Brain pericyte (primary cell): Measurements from ENCODE around the gene MUCL3.
"Not testable (repeated sequence)": the region's sequence is repeated elsewhere in the genome, so short reads cannot be mapped to it uniquely, and the experiment has no call there.

Experiments used
- DNase-seq: peaks from one replicate; pipeline ENCODE4 v3.0.0-alpha.2; 2012; ENCODE audit warnings: low read depth, low spot score

The MUCL3 gene

DNA sequence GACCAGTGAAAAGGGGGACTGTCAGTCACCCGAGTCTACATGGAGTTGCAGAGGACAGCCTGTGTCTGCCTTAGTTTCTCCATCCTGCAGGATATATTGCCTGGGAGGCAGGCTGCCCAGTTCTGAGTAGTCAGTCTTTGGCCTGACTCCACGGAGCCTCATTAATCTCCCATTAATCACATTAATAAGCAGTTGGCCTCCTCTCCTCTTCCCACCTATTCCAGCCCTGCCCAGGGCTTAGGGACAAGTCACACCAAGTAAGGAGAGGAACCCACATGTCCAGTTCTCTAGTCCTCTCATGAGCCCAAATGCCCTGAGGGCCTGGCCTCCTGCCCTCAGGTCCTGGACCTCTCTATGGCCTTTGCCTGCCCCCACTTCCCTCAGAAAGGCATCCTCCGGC, 1.3 kb upstream of the MUCL3 start:
- no peak for DNase-seq

DNA sequence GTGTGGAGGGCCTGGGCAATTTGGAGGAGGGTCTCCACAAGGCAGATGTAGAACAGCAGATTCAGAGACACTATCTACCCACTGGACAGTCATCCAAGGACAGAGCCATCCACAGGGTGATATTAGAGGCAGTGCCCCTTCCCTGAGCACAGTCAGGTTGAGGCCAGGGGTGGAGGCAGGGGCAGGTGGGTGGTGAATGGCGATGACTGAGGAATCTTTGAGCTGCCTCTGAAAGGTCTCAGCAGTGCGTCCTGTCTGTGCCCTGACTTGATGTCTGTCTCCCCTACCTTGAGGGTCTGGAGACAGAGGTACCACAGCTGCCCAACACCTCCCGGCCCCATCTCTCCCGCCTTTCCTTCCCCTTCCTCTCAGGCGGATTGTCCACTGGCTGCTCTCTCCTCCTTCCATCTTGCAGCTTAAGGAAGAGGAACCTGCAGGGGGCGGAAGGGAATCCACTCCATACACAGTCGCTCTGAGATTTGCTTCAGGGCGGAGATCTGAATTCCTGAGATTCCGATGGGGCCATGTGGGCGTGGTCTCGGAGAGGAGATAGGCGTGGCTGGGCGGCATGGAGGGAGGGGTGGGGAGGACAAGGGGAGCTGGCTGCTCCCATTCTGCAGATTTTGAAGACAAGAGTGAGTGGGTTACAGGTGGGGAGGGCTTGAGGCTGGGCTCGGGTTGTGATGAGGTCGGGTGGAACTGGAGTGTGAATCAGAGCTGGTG, 1.7 kb downstream of the MUCL3 start:
- no peak for DNase-seq

DNA sequence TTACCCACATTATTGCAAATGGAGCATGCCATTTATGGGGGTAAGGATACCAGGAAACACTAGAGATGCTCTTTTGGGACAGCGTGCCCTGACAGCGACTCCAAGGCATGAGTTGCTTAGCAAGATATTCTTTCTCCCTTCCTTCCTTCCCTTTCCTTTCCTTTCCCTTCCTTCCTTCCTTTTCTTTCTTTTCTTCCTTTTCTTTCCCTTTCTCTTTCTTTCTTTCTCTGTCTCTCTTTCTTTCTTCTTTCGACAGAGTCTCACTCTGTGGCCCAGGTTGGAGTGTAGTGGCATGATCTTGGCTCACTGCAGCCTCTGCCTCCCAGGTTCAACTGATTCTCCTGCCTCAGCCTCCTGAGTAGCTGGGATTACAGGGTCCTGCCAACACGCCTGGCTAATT, 3.3 kb downstream of the MUCL3 start:
- no peak for DNase-seq

DNA sequence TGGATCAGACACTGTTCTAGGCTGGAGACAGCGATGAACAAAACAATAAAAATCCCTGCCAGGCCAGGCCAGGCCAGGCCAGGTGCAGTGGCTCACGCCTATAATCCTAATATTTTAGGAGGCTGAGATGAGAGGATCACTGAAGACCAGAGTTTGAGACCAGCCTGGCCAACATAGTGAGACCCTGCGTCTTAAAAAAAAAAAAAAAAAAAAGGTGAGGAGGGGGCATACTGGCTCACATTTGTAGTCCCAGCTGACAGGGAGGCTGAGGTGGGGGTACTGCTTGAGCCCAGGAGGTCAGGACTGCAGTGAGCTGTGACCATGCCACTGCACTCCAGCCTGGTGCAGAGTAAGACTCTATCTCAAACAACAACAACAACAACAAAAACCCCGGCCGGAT, 4.5 kb downstream of the MUCL3 start:
- no peak for DNase-seq

DNA sequence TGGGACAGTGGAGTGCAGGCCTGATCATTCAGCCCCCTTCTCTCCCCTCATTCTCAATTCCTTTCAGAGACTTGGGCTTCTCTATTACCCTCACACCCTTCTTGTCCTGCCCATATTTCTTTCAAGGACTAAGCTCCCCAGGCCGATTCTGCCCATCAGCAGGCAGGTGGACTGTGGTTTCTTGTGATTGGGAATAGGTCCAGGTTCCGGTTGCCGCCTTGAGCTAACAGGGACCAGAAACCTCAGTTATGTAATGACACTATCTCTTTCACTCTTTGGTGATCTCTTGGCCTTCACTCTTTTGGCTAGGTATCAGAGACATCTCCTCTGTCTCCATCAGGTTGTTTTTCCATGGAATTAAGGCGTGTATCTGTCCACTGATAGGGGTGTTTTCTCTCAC, 6.5 kb downstream of the MUCL3 start:
- DNase-seq, result no peak

DNA sequence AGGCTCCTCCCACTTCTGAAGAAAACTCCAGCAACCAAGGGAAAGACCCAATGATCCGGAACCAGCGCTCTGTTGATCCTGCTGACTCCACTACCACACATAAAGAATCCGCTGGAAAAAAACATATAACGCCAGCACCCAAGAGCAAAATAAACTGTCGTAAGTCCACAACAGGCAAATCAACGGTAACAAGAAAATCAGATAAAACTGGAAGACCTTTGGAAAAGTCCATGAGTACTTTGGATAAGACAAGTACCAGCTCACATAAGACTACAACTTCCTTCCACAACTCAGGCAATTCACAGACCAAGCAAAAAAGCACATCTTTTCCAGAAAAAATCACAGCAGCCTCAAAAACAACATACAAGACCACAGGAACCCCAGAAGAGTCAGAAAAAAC, 8.0 kb downstream of the MUCL3 start:
- no peak for DNase-seq

DNA sequence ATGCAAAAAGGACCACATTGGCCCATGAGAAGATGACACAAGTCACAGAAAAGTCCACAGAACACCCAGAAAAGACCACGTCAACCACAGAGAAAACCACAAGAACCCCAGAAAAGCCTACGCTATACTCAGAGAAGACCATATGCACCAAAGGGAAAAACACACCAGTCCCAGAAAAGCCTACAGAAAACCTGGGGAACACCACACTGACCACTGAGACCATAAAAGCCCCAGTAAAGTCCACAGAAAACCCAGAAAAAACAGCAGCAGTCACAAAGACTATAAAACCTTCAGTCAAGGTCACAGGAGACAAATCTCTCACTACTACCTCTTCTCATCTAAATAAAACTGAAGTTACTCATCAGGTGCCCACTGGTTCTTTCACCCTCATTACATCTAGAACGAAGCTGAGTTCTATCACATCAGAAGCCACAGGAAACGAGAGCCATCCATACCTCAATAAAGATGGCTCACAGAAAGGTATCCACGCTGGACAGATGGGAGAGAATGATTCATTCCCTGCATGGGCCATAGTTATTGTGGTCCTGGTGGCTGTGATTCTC, 11.2 kb downstream of the MUCL3 start:
- DNase-seq, result no peak

DNA sequence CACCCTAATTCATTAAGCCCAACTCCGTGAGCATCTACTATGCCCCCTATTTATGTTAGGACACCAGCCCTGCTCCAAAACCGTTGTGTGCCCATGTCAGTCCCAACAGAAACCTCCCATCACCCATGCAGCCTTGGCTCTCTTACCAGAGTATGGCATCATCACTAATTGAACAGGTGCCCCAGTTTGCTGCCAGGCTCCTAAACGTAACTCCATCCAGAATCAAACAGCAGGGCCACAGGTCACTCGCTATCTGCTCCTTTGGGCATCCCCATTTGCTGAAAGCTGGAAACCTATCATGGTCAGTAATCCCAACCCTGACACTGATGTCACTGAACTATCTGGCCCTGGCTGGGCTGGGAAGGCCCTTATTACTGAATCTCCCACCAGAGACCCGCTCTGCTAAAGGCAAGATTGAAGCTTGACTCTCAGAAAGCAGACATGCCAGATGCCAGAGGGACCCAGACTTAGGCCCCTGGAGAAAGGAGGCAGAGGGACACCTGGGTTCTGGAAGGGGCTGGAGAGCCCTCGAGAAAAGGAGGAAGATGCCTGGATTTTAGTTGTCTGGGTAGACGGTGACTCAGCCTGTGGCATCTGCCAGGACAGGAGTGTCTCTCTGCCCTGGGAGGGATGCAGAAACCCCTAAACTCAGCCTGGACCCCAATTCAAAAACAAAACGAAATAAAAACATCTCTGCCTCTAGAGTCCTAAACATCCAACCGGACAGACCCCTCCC, 14.0 kb downstream of the MUCL3 start:
- DNase-seq, result no peak

DNA sequence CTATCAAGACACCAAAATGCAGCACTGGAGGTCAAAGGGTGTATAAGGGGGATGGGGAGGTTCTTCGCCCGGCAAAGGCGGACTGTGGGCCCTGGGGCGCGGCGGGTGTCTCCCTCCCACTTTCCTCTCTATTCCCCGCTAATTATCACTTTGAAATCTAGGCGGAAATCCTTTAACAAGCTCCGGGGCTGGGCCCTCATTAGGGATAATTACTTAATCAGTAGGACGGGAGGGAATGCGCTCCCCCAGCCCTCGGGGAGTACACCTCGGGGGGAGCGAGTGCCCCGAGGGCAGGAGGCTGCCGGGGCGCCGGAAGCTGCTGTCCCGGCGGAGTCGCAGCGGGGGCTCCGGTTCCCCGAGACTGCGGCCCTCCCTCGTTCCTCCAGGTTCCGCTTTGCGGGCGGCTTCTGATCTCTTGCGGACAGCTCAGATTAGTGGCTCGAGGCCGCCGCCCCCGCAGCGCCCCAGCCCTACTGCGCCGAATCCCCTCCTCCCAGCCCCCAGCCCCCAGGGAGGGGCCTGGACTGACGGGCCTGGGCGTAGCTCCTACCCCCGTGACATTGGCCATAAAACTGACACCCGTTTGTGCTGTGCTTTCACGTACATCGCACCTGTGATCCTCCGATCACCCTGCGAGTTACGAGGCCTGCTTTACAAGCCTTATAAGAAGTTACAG, 14.7 kb downstream of the MUCL3 start:
- DNase-seq, result no peak

DNA sequence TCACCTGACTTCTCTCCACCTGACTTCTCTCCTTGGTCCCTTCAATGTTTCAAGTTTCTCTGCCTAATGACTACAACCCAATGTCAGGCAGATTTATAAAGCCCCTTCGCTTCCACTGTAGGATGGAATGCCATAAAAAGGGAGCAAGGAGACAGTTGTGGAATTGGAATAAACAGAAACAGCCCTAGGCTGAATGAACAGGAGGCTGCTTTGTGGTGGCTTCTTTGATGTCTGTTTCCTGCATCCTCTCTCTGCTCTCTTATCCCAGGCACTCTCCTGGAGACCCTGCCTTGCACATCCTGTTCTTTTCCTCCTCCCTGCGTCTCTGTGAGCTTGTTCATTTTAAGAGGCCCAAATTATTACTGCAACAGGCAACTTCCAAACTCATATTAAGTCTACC, 16.9 kb downstream of the MUCL3 start:
- DNase-seq, result no peak

DNA sequence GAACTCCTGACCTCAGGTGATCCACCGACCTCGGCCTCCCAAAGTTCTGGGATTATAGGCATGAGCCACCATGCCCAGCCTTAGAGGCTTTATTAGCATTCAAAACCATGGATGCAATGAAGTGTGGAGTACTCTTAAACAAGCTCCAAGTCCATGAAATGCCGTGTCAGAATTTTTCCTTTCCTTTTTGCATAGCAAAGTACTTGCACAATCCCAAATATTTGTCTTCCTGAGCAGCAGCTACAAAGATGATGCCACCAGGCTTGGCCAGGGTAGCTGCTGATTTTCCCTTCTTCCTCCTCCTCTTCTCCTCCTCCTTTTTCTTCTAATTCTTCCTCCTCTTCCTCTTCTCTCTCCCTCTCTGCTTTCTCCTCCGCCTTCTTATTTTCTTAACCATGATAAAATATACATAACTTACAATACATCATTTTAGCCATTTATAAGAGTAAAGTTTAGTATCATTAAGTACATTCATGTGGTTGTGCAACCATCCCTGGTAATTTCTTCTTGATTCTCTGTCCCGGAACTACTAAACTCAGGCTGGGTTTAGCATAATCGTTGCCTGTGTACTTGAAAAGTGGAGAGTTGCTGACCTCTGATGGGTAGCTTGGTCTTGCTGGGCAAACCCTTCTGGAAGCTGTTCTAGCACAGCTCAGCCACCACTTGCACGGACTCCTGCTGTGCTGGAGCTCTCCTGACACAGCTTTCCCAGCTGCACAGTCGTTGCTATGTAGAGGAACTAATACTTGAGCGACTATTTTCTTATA, 20.3 kb downstream of the MUCL3 start:
- peak; percentile 20 for DNase-seq

DNA sequence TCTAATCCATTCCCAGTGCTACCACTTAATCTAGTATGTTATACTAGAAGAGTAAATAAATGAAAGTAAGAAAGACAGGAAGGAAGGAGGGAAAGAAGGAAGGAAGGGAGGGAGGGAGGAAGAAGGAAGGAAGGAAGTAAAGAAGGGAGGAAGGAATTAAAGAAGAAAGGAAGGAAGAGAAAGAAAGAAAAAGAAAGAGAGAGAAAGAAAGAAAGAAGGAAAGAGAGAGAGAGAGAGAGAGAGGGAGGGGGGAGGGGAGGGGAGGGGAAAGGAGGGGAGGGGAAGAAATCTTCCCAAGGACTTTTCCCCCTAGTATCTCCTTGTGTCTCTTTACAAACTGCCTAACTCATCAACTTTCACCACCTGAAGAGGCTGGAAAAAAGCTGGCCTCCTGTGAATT, 21.9 kb downstream of the MUCL3 start:
- DNase-seq, result no peak

DNA sequence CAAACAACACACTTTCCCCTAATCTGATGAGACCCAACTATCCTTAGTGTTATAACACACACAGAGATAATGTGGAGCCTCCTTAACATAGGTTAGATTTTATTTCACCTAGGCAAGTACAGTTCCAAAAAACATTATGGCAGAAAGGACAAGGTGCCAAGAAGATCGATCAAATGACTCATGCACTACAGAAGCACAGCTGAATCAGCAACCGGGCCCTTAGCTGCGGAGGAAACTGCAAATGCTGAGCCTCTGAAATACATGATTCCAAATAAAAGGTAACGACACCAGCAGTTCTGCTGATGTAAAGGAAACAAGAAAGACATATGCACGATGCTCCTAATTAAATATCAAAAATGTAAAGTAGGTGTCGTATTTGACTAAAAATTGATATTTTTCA, 22.9 kb downstream of the MUCL3 start:
- no peak for DNase-seq

DNA sequence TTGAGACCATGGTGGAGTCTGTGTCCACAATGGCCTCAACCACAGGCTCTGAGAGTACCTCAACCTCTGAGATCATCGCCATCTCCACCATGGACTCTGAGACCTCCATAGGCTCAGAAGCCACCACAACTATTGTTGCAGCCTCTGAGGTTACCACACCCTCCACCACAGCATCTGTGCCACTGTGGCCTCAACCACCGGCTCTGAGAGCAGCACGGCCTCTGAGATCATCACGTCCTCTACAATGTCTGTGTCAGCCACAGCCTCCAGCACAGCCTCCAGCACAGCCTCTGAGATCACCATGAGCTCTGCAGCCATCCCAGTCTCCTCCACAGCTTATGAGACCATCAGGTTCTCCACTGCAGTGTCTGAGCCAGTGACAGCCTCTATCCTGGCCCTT, 23.3 kb downstream of the MUCL3 start:
- no peak for DNase-seq

DNA sequence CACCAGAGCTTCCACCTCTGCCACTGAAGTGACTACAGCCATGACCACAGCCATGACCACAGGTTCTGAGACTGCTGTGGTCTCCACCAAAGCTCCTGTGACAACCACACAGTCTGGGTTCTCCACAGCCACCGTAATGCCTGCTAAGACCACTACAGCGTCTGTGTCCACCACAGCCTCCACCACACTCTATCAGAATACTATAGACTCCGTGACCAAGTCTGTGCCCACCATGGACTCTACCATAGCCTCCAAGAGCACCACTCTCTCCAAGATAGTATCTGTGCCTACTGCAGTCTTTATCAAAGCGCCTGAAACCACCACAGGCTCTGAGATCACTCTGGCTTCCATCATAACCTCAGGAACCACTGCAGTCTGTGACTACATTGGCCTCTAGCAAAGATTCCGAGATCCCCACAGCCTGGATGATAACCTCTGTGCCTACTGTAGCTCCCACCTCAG, 24.4 kb downstream of the MUCL3 start:
- no peak for DNase-seq

DNA sequence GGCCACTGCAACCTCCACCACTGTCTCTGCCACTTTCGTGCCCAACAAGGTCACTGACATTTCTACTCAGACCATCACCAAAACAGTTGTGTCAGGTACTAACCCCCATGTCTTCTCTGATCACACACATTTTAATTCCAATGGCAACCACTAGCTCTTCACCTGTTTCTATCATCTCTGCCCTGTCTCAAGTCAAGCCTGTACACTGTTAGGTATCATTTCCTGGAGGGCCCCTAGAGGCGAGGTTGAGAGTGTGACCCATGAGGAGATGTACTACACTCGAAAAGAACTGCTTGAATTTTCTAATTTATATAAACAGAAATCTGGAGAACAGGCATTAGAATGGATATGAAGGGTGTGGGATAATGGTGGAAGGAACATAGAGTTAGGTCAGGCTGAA, 25.4 kb downstream of the MUCL3 start:
- DNase-seq, result no peak

DNA sequence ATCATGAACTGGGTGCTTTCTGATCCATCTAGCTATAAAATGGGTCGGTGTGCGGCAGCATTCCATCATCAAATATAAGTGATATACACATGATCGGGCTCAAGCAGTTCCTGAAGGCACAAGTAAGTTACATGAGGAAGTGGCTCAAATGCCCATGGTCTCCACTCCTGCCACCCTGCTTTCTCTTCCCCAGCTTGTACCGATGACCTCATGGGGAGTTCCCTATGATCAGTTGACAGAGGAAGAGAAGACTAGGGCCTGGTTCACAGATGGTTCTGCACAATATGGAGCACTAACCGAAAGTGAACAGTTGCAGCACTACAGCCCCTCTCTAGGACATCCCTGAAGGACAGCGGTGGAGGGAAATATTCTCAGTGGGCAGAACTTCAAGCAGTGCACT, 28.4 kb downstream of the MUCL3 start:
- not testable (repeated sequence) for DNase-seq

DNA sequence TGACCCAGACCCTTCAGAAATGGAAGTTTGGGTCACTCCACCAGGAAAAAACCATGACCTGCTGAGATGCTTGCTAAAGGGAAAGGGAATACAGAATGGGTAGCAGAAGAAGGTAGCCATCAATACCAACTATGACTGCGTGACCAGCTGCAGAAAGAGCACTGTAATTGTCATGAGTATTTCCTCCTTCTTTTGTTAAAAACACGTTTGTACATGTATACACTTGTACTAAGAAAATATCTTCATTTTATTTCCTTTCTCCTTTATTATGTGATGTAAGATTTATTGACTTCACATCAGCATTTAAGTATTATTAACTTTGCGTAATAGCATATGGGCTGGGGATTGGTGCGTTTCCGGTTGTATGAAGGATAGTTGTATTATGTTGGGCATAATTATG, 30.2 kb downstream of the MUCL3 start:
- DNase-seq, result no peak

DNA sequence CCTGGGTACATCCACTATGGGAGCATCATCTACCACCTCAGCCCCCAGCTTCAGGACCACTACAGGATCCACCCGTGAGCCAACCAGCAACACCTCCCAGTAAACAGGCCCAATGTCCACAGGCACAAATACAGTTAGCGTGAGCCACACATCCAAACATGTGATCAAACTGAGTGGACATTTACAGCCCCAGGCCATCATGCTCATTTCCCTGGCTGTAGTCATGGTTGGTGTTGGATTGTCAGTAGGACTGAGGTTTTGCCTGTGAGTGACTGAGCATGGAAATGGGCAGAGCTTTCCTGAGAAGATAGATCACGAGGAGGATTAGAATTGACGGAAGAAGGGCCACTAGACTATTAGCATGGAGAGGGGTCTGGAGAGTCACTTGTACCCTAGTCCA, 32.0 kb downstream of the MUCL3 start:
- DNase-seq, result no peak

DNA sequence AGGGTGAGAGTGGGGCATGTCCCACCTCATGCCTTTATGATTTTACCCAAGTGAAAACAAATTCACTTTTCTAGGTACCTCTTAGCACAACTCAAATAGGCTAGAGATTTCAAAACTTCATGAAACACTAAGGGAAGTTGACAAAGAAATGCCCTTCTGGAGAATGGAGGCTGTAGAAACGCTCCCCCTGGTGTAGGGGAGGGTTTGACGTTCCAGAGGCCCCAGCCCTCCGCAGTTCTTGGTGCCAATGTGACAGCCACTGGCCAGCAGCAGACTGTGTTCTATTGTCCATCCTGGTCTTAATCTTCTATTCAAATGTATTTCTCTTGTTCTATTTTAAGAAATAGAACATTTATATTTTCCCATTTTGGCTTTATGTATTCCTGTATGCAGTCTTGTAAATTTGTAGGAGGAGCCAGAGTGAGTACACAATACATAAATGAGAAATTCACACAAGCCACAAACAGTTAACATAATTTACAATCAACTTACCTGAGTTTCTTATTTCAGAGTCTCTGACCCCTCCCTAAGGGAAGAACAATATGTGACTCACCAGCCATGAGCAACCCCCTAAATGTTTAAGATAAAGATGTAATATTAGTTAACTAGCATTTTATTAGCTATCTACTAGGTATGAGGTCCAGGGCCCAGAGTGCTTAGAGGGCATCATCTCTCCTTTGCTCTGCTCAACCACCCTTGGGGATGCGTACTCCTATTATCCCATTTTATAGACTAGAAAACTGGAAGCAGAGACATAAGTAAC, 33.9 kb downstream of the MUCL3 start:
- no peak for DNase-seq

DNA sequence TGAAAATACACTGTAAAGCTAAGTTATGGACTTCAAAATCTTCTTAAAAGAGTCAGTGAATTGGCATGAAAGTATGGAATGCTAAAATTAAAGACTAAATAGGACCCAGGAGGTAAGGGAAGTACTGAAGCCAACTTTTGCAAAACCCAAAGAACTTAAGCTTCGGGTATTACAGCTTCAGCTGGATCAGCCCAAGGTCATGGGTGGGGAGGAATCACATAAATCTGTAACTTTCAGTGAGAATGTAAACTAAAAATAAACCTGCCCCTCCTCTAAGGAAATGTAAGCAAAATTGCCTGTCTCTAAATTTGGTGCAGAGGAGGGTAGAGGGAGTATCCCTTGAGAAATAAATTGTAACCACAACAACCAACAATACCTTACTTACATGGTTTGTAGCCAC, 38.4 kb downstream of the MUCL3 start:
- no peak for DNase-seq
